Activated naive CD4-positive, alpha-beta T cell treated with anti-CD3 and anti-CD28 coated beads, Interleukin-2, amount 50 U/mL, for 24 hours (primary cell): ENCODE measurements around the gene TMEM108.

Source experiments
- H3K27ac Mint-ChIP-seq: one replicate; pipeline ENCODE4 v1.8.0; 2021; ENCODE audit warnings: mild to moderate bottlenecking, mixed read lengths
- H3K27me3 Mint-ChIP-seq: one replicate; pipeline ENCODE4 v1.8.0; 2021; ENCODE audit warnings: mixed read lengths
- H3K36me3 Mint-ChIP-seq: one replicate; pipeline ENCODE4 v1.8.0; 2021; ENCODE audit warnings: mixed read lengths
- H3K4me1 Mint-ChIP-seq: one replicate; pipeline ENCODE4 v1.8.0; 2021; ENCODE audit warnings: mixed read lengths
- H3K4me3 Mint-ChIP-seq: one replicate; pipeline ENCODE4 v1.8.0; 2021; ENCODE audit warnings: mild to moderate bottlenecking, mixed read lengths
- H3K9me3 Mint-ChIP-seq: one replicate; pipeline ENCODE4 v1.8.0; 2021; ENCODE audit warnings: mixed read lengths

TMEM108 gene

DNA sequence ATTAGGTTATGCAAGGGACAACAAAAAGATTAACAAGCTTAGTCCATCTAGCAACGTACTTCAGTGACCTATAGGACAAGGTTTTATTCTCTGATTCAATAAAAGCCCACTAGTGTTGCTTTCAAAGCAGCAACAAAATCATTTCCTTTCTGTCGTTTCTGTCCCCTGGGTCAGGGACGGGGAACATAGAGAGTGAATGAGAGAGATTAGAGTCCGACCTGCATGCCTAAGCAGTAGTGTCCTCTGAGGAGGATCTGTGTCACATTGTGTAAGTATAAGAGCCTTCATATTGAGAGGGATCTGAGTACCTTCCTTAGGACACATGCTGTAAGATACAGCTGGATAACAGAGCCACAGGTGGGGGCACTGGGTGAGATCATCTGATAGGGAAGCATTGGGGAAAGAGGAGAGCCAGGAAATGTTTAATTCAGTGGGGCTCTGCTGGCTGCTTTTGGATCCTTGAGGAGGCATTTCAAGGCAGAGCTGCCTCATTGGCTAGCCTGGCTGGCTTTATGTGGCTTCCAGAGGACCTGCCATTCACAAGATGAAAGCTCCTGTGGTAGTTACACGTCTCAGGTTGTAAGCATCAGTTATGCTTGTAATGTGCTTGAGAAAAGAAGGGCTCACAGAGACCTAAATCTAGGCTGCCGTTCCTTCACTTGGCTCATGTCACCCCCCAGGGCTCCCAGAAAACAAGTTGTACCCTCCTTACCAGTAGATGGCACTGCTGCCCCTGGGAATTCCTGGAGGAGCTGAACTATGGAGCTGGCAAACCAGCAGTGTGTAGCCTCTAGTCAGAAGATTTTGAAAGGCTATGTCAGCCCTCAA is 2.7 kb downstream of the TMEM108 start:
- Mint-ChIP-seq H3K27me3 (peaks cover 26% of the 10 kb centered on the region), H3K9me3 (no peaks in the 10 kb centered on the region), H3K4me3 (no peak overlapping the region)

DNA sequence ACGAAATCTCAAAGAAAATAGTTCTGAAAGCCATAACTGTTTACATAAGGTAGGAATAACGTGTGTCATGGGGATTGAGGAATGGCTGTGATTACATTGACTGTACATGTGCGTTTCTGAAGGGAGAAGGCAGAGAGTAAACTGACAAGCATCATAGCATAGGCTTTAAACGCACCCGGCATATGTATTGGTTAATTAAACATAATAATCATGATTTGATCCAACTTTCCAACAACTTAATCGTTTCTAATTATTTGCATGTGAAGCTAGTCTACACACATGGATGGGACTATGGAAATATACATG is 3.3 kb downstream of the TMEM108 start:
- Mint-ChIP-seq H3K4me3 (no peak overlapping the region), H3K27me3 (peaks cover 23% of the 10 kb centered on the region), H3K36me3 (no peaks in the 10 kb centered on the region), H3K27ac (no peak overlapping the region), H3K9me3 (no peaks in the 10 kb centered on the region), H3K4me1 (peaks cover 8% of the 10 kb centered on the region)

More for the DNA sequence above, 2.7 kb downstream of the TMEM108 start:
- Mint-ChIP-seq H3K4me1 (peaks cover 8% of the 10 kb centered on the region), H3K27ac (no peak overlapping the region), H3K36me3 (no peaks in the 10 kb centered on the region)

DNA sequence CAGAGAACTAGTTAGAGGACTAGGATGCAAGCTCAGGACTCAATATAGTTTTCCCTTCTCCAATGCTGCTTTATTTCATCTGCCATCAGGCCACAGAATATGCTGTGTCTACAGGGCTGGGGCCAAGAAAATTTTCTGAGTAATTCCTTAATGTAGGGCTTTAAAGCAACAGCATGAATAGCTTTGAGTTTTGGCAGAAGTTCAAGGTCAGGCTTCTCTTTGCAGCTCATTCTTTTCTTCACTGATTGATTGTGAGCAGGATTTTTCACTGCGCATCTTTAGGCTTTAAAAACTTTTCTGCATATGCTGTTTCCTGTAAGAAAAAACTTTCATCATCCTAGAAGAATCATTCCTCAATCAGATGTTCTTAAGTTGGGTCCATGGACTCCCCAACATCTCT is 4.6 kb downstream of the TMEM108 start:
- Mint-ChIP-seq H3K4me3 (no peak overlapping the region), H3K4me1 (peaks cover 4% of the 10 kb centered on the region), H3K9me3 (no peaks in the 10 kb centered on the region), H3K36me3 (no peaks in the 10 kb centered on the region), H3K27me3 (peaks cover 16% of the 10 kb centered on the region), H3K27ac (no peak overlapping the region)

DNA sequence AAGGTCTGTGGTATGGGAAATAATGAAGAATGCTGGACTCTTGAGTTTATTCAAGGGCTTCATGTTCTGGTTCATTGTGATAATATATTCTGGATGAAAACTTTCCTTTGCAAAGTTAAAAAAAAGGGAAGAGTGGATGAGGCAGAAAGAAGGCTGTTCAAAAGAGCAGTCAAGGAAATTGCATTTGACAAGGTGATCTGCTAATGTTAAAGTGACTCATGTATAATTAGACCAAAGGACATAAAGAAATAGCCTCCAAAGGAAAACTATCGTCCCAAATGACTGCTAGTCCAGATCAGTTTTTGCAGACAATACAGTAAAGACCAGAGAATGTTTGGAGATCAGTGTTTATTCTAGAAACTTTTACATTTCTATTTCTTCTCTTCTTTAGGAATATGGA is 9.8 kb downstream of the TMEM108 start:
- Mint-ChIP-seq H3K4me1 (no peaks in the 10 kb centered on the region), H3K36me3 (no peaks in the 10 kb centered on the region), H3K4me3 (no peak overlapping the region), H3K27ac (no peak overlapping the region), H3K9me3 (no peaks in the 10 kb centered on the region), H3K27me3 (peaks cover 6% of the 10 kb centered on the region)

DNA sequence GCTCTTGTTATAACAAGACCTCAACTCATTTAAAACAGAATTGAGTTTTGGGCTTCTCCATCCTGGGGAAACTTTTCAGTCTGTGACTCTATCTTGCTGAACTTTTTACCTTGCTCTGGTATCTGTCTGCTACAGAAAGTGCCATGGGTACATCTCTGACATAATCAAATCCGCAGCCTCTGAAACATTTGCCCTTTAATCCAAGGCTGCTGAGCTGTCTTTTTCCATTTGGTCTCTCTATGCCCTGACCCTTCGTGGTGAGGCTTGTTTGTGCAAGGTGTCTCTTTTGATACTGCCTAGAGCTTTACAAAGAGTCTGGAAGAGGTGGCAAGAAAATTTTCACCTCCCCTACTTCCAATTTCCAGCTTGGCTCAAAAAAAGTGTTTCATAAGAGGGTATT is 11.3 kb downstream of the TMEM108 start:
- H3K4me1 Mint-ChIP-seq, result no peaks in the 10 kb centered on the region
- H3K9me3 Mint-ChIP-seq, result no peaks in the 10 kb centered on the region
- no peak overlapping the region for H3K4me3 Mint-ChIP-seq
- no peak overlapping the region for H3K27ac Mint-ChIP-seq
- H3K36me3 Mint-ChIP-seq, result no peaks in the 10 kb centered on the region
- H3K27me3 Mint-ChIP-seq, result peaks cover 6% of the 10 kb centered on the region

DNA sequence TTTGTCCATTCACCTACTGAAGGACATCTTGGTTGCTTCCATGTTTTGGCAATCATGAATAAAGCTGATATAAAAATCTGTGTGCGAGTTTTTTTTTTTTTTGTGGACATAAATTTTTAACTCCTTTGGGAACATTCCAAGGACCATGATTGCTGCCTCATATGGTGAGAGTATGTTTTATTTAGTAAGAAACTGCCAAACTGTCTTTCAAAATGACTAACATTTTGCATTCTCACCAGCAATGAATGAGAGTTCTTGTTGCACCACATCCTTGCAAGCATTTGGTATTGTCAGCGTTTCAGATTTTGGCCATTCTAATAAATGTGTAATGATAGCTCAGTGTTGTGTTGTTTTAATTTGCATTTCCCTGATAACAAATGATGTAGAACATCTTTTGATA is 12.7 kb downstream of the TMEM108 start:
- Mint-ChIP-seq H3K9me3 (no peaks in the 10 kb centered on the region), H3K27ac (no peak overlapping the region), H3K4me1 (no peaks in the 10 kb centered on the region), H3K36me3 (no peaks in the 10 kb centered on the region), H3K27me3 (peaks cover 6% of the 10 kb centered on the region), H3K4me3 (no peak overlapping the region)

DNA sequence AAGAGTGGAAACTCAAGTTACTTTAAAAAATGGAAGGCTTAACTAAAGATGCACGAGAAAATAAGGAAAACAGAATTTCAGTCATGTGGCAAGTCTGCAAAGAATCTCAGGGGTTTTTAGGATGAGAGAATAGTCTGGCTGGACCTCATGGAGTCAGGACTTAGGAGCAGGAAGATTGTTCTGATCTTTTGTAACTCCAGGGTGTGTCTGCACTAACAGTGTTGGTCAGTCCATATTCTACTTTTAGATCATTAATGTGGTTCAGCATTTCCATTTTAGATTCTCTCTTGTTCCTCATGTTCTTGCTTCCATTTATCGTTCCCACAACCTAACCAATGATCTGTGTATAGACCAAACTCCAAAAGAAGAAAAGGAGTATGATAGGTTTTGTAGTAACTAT is 15.3 kb downstream of the TMEM108 start:
- Mint-ChIP-seq H3K27ac (no peak overlapping the region), H3K4me1 (no peaks in the 10 kb centered on the region), H3K9me3 (no peaks in the 10 kb centered on the region), H3K4me3 (no peak overlapping the region), H3K36me3 (no peaks in the 10 kb centered on the region), H3K27me3 (peaks cover 6% of the 10 kb centered on the region)

DNA sequence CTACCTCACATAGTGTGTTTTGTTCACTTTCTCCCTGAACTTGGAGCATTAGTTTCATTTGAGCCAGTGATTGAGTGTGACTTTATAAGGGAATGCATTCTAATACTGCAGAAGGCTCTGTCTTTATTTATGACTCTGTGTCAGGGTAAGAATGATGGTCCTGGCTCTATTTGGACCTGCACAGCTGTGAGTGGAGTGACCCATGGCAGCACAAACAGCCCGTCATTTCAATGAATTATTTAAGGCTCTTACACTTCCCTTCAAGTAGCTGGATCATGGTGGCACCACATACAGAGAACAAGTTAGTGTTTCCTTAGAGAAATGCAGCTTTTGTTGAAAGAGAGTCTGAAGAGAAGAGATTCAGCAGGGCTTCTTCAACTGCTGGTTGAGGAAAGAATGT is 16.4 kb downstream of the TMEM108 start:
- H3K4me3 Mint-ChIP-seq, result no peak overlapping the region
- H3K27me3 Mint-ChIP-seq, result peaks cover 6% of the 10 kb centered on the region
- H3K36me3 Mint-ChIP-seq, result no peaks in the 10 kb centered on the region
- no peaks in the 10 kb centered on the region for H3K9me3 Mint-ChIP-seq
- H3K4me1 Mint-ChIP-seq, result no peaks in the 10 kb centered on the region
- H3K27ac Mint-ChIP-seq, result no peak overlapping the region

DNA sequence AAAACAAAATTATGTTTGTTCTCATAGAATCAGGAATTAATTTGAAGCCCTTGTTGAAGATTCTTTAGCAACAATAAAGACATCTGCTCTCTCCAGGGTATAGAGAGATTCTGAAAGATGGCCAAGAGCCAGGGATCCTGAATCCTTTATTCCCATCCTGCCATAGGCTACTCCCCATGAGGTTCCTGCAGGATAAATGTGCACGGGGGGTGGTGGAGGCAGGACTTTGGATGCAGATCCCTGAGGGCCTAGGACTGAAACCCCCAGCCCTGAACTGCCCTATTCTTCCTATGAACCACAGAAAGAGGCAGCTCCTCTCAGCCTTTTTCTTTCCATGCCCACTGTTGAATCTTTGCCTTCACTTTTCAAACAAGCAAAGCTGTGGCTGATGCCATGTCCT is 17.1 kb downstream of the TMEM108 start:
- no peak overlapping the region for H3K4me3 Mint-ChIP-seq
- H3K9me3 Mint-ChIP-seq, result no peaks in the 10 kb centered on the region
- peaks cover 6% of the 10 kb centered on the region for H3K27me3 Mint-ChIP-seq
- no peaks in the 10 kb centered on the region for H3K4me1 Mint-ChIP-seq
- H3K36me3 Mint-ChIP-seq, result no peaks in the 10 kb centered on the region
- H3K27ac Mint-ChIP-seq, result no peak overlapping the region

DNA sequence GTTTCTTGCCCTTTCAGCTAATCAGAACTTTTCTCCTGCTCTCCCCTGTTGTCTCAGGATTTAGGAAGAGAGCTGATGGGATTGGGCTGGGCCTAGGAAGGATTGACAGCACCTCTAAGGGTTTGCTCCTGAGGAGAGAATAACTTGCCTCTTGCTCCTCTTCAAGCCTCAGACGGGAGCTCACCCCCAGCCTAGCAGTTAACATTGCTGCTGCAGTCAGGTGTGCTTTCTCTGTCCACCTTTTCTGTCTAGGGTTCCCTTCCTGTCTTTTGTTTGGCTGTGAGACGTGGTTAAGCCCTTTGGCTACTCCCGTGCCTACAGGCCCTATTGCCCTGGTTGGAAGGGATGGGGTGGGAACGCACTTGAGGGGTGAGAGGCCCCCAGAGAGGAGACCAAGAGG is 20.1 kb downstream of the TMEM108 start:
- no peaks in the 10 kb centered on the region for H3K9me3 Mint-ChIP-seq
- H3K27ac Mint-ChIP-seq, result no peak overlapping the region
- H3K4me3 Mint-ChIP-seq, result no peak overlapping the region
- H3K27me3 Mint-ChIP-seq, result peaks cover 1% of the 10 kb centered on the region
- no peaks in the 10 kb centered on the region for H3K4me1 Mint-ChIP-seq
- no peaks in the 10 kb centered on the region for H3K36me3 Mint-ChIP-seq

DNA sequence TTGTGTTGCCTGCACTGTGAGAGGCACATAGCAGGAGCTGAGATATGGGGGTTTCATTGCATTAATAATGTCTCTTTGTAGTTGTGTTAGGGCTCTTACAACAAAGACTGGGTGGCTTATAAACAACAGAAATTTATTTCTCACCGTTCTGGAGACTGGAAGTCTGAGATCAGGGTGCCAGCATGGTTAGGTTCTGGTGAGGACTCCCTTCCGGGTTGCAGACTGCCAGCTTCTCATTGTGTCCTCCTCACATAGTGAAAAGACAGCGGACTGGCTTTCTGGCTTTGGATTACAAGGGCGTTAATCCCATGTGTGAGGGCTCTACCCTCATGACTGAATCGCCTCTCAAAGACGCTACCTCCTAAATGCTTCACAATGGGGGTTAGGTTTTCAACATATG is 20.6 kb downstream of the TMEM108 start:
- H3K4me1 Mint-ChIP-seq, result no peaks in the 10 kb centered on the region
- no peak overlapping the region for H3K27ac Mint-ChIP-seq
- peaks cover 1% of the 10 kb centered on the region for H3K27me3 Mint-ChIP-seq
- no peaks in the 10 kb centered on the region for H3K36me3 Mint-ChIP-seq
- no peak overlapping the region for H3K4me3 Mint-ChIP-seq
- no peaks in the 10 kb centered on the region for H3K9me3 Mint-ChIP-seq

DNA sequence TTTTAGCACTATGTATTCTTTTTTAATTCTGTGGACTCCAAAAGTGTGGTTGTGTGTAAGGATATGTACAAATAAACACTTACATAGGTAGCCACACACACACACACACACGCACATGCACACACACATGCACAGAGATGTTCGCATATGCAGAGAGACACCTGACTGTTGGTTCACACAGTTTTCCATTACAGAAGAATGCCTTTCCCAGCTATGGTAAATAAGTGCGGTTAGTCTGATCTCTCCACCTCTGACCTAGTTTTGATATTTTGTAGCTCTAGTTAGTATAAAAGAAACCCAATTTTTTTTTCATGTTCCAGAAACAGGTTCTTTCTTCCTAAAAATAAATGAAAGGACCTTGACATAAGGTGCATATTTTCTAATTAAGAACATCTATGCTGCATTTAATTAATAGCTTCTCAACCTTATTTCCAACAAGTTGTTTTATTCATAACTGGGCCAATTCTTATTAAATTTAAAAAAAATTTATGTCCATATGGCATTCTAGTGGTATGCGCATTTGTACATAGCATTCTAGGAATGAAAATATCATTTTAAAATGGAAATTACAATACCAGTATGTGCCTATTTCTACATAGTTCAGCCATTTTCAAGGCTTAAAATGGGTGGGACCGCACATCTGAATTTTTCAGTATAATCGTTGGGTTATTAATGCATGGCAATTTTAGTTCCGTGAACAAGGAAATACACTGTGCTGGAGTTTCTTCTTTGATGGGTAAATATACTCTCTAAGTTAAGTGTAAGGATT is 27.2 kb downstream of the TMEM108 start:
- no peak overlapping the region for H3K27ac Mint-ChIP-seq
- no peaks in the 10 kb centered on the region for H3K4me1 Mint-ChIP-seq
- H3K4me3 Mint-ChIP-seq, result no peak overlapping the region
- no peaks in the 10 kb centered on the region for H3K36me3 Mint-ChIP-seq
- H3K9me3 Mint-ChIP-seq, result no peaks in the 10 kb centered on the region
- peaks cover 3% of the 10 kb centered on the region for H3K27me3 Mint-ChIP-seq

DNA sequence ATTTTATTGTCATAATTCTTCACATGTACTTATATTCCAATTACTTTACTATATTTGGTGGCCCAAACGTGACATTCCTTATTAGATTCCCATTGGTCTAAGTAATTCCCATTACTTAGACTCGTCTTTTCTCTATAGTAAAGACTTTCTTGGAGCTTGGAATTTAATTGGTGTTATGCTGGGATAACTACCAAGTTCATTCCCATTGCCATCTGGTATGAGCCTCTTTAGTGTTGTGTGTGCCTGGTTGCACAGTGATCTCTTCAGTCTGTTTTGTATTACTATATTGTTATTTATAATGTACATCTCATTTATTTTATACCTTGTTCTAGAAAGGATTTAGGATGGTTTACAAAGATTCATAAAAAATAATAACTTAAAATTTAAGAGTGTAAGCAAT is 27.8 kb downstream of the TMEM108 start:
- H3K36me3 Mint-ChIP-seq, result no peaks in the 10 kb centered on the region
- H3K9me3 Mint-ChIP-seq, result no peaks in the 10 kb centered on the region
- no peaks in the 10 kb centered on the region for H3K4me1 Mint-ChIP-seq
- no peak overlapping the region for H3K4me3 Mint-ChIP-seq
- peaks cover 3% of the 10 kb centered on the region for H3K27me3 Mint-ChIP-seq
- H3K27ac Mint-ChIP-seq, result no peak overlapping the region

DNA sequence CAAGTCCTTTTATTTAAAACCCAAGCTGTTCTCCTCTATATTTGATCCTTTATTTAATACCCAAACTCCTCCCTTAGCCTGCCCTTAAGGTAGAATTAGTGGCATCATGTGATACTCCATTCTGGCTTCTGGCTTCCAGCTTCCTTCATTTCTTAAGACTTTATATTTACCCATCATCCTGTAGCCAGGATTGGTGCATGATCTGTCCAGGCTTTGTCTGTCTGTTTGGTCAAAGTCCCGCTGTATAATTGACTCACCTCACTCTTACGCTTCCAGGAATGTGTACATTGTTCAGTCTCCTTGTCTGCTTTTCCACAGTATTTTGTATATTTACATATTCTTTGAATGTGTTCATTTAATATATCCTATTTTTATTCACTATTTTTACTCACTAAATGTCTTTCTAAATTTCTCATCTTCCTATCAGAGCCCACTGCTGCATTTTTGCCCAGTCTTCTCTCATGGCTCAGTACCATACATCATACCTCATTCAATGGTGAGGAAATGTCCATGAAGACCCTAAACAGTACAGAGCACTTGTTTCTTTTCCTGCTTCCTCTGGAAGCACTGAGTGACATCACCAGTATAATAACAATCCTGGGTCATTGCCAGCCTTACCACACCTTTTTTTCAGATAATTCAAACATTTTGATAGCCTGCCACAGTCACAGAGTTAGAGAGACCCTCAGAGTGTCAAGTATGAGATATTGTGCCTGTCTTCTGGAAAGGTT is 31.5 kb downstream of the TMEM108 start:
- Mint-ChIP-seq H3K36me3 (no peaks in the 10 kb centered on the region), H3K4me3 (no peak overlapping the region), H3K27ac (no peak overlapping the region), H3K27me3 (peaks cover 5% of the 10 kb centered on the region), H3K9me3 (no peaks in the 10 kb centered on the region), H3K4me1 (no peaks in the 10 kb centered on the region)

DNA sequence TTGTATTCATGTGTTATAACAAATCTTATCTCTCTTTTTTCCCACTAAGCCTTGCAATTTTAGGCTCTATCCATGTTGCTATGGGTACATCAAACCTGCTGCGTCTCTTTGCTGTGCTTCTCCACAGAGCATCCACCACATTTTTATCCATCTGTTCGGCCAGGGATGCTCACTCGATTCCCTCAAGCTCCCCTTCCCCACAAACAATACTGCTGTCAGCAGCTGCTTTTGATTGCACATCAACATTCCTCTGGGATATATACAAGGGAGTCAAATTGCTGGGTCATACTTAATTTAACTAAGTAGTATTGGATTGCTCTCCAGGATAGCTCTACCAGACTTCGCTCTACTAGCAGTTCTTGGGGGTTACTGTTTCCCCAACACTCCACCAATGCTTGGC is 36.8 kb downstream of the TMEM108 start:
- Mint-ChIP-seq H3K27ac (no peak overlapping the region), H3K9me3 (no peaks in the 10 kb centered on the region), H3K4me3 (no peak overlapping the region), H3K4me1 (no peaks in the 10 kb centered on the region), H3K27me3 (peaks cover 4% of the 10 kb centered on the region), H3K36me3 (no peaks in the 10 kb centered on the region)

DNA sequence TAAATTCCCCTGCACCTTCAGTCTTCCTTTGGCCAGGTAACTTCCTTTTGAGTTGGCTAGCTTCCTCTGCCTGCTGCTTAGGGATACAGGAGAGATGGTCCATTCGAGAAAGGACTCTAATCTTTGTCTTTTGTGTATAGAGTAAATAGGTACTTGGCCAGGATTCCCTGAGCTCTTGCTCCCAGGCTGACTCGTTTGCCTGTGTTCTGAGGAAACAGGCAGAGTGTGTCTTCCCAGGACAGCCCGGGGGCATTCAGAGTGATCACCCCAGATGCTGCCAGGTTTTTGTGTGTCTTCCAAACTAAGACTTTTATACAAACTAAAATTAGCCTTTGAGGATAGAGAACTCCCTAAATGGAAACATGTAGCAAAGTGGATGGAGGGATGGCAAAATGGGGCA is 39.5 kb downstream of the TMEM108 start:
- H3K27ac Mint-ChIP-seq, result no peak overlapping the region
- H3K36me3 Mint-ChIP-seq, result no peaks in the 10 kb centered on the region
- H3K4me1 Mint-ChIP-seq, result no peaks in the 10 kb centered on the region
- H3K4me3 Mint-ChIP-seq, result no peak overlapping the region
- H3K9me3 Mint-ChIP-seq, result no peaks in the 10 kb centered on the region
- peaks cover 4% of the 10 kb centered on the region for H3K27me3 Mint-ChIP-seq
